ENCODE measurements around the gene CBLN3. TPM values are rescaled to one million over a fixed set of nuclear protein-coding genes. Genes with fewer than 3 reads are reported as not detected.

Gene CBLN3
- total and polyA plus RNA-seq, 2 of the 4 experiments (the other 2 are of a cell fraction) = 0.72 to 4.5 TPM

- no peak overlapping the region for H3K18ac ChIP-seq (ENCODE audit: low read depth, low read length)
- H2BK5ac ChIP-seq (ENCODE audit: low read depth, low read length, poor library complexity, severe bottlenecking) = no peak overlapping the region
- no peak overlapping the region for H3K56ac ChIP-seq (ENCODE audit: extremely low read depth, insufficient read depth, low read length)
- WGBS, 2 experiments (ENCODE audit: extremely low coverage in 2 of 2, insufficient read length in 1 of 2) = 11% methylated on average over 4 of the region's 7 CpGs; no CpG with 5 or more reads in 1 of the 2 experiments
- no peak overlapping the region; the same call in 1 of the 2 replicates for H3K23ac ChIP-seq (ENCODE audit: low read depth, low read length)
- no peak overlapping the region for H4K91ac ChIP-seq (ENCODE audit: insufficient read depth, low read depth, low read length)
- no peak overlapping the region for H3K4me3 ChIP-seq (ENCODE audit: insufficient read depth, low read depth, low read length)
- H3K4me1 ChIP-seq (ENCODE audit: control insufficient read depth, insufficient read depth, low read length) = peaks cover 10% of the 10 kb centered on the region
- ATAC-seq (ENCODE audit: low read depth) (0 out of 2 replicates have a peak, but pooled peaks have one; percentile 12), DNase-seq (peak; percentile 28)
- H2BK20ac ChIP-seq (ENCODE audit: low read depth, low read length) = no peak overlapping the region
- in situ Hi-C loops (cut with MboI; ENCODE audit: low sequenced_read_pairs) = no loop called here
- intact Hi-C loops (cut with micrococcal nuclease) = no loop called here
- no peak overlapping the region for H2BK15ac ChIP-seq (ENCODE audit: low read depth, low read length)
- H3K9ac ChIP-seq (ENCODE audit: low read depth, low read length) = no peak overlapping the region
- H2AK9ac ChIP-seq (replicated peaks; ENCODE audit: low read depth, low read length, poor library complexity) = no peak overlapping the region
- POLR2A ChIA-PET (ENCODE audit: unreplicated experiment) = no interaction called here
- H3K9me3 ChIP-seq (ENCODE audit: control insufficient read depth, insufficient read depth, low read length) = no peaks in the 10 kb centered on the region
- H4K20me1 ChIP-seq (ENCODE audit: insufficient read depth, low read length) = no peaks in the 10 kb centered on the region
- H3K4ac ChIP-seq (ENCODE audit: low read depth, low read length) = no peak overlapping the region
- H3K36me3 ChIP-seq (ENCODE audit: control insufficient read depth, insufficient read depth, low read length) = peaks cover 11% of the 10 kb centered on the region; the same call in 1 of the 2 replicates
- CTCF ChIA-PET = no interaction called here
- H2BK120ac ChIP-seq (ENCODE audit: low read depth, low read length) = no peak overlapping the region
- no peaks in the 10 kb centered on the region for H3K27me3 ChIP-seq (ENCODE audit: control insufficient read depth, insufficient read depth, low read length)
- no peak overlapping the region for H3K27ac ChIP-seq (ENCODE audit: insufficient read depth, low read length)
- no peak overlapping the region for H4K8ac ChIP-seq (ENCODE audit: low read depth in 2 of 2, low read length in 2 of 2)
- no peak overlapping the region for H2AK5ac ChIP-seq (ENCODE audit: low read depth, low read length)
- peaks cover 0 to 13% of the 10 kb centered on the region in 2 experiments; a peak in 1 of 4 replicates for H3K79me1 ChIP-seq (ENCODE audit: low read depth in 1 of 2, low read length in 2 of 2)
- no peak overlapping the region for H3K4me2 ChIP-seq (ENCODE audit: low read depth, low read length)
- TF ChIP-seq MAZ (IDR thresholded peaks at IDR 0.05; ENCODE audit: borderline replicate concordance, low read depth, low read length) (no peak), MAFK (IDR thresholded peaks at IDR 0.05; ENCODE audit: low read depth, low read length) (peak; percentile 94), CHD1 (IDR thresholded peaks at IDR 0.05; ENCODE audit: low read depth, low read length) (no peak)
- H4K5ac ChIP-seq (ENCODE audit: low read depth, low read length) = no peak overlapping the region
- no TSS peak for BruUV-seq (replicated peaks)
- dilution Hi-C loops (cut with HindIII; ENCODE audit: low sequenced_read_pairs, unreplicated experiment) = no loop called here
- no peak overlapping the region for H2AFZ ChIP-seq (replicated peaks; ENCODE audit: low read length, poor library complexity)
- no peak overlapping the region for H3K14ac ChIP-seq (replicated peaks; ENCODE audit: low read depth, low read length)
- H3K9me1 ChIP-seq (ENCODE audit: insufficient read depth, low read length) = peaks cover 3% of the 10 kb centered on the region; the same call in 1 of the 2 replicates
Measured at GRCh38 chr14:24403294-24403998, 26.0 kb downstream of the CBLN3 start.

Measured in IMR-90 (cell line).